CD14-positive monocyte (primary cell): ENCODE measurements around the gene CNTNAP2. TPM values are rescaled to one million over a fixed set of nuclear protein-coding genes. Genes with fewer than 3 reads are reported as not detected.

Source experiments
- DNase-seq, 3 donors: peaks; one replicate each; pipeline ENCODE4 v3.0.0-alpha.2; 2011 to 2022
- H2AFZ ChIP-seq: 2 replicates; pipeline ENCODE4 v1.6.0; 2012; ENCODE audit warnings: mild to moderate bottlenecking, low read depth, low read length, inconsistent platforms; ENCODE audit not compliant: insufficient read depth, poor library complexity, severe bottlenecking
- H3K27ac ChIP-seq, 2 donors: 1 replicate in 1 of 2; 2 replicates in 1 of 2; pipeline ENCODE4 v1.5.1; 2012 to 2013; ENCODE audit warnings: low read length in 2 of 2, control low read depth in 1 of 2, inconsistent platforms in 1 of 2, low read depth in 1 of 2, mild to moderate bottlenecking in 1 of 2
- H3K27me3 ChIP-seq, 2 donors: one replicate each; pipeline versions ENCODE4 v1.6.0 to v1.6.1; 2011 to 2013; ENCODE audit warnings: low read length in 2 of 2; ENCODE audit not compliant: control insufficient read depth in 2 of 2, insufficient read depth in 2 of 2
- H3K36me3 ChIP-seq, 2 donors: replicated peaks in 1 of 2; 1 replicate in 1 of 2; 2 replicates in 1 of 2; pipeline versions ENCODE4 v1.5.1 to v1.6.1; 2012 to 2013; ENCODE audit warnings: low read length in 2 of 2, control low read depth in 1 of 2, inconsistent platforms in 1 of 2, mild to moderate bottlenecking in 1 of 2; ENCODE audit not compliant: insufficient read depth in 2 of 2, control insufficient read depth in 1 of 2
- H3K4me1 ChIP-seq, 2 donors: 1 replicate in 1 of 2; 2 replicates in 1 of 2; pipeline versions ENCODE4 v1.5.1 to v1.6.1; 2012 to 2013; ENCODE audit warnings: low read length in 2 of 2, control low read depth in 1 of 2, inconsistent platforms in 1 of 2, mild to moderate bottlenecking in 1 of 2, moderate library complexity in 1 of 2; ENCODE audit not compliant: insufficient read depth in 2 of 2, control insufficient read depth in 1 of 2
- H3K4me2 ChIP-seq: replicated peaks from 2 replicates; pipeline ENCODE3; 2012; ENCODE audit warnings: low read length, moderate library complexity, mild to moderate bottlenecking; ENCODE audit not compliant: poor library complexity, severe bottlenecking; ENCODE audit errors: extremely low read depth
- H3K4me3 ChIP-seq, 3 experiments: fragments of 200-600 bp in 1 of 3; sonication (generic) in 1 of 3; replicated peaks in 1 of 3; 1 replicate in 2 of 3; 2 replicates in 1 of 3; pipeline ENCODE4 v1.5.1; 2011 to 2013; ENCODE audit warnings: low read length in 3 of 3, mild to moderate bottlenecking in 3 of 3, control low read depth in 2 of 3, low read depth in 2 of 3, inconsistent platforms in 1 of 3, moderate library complexity in 1 of 3
- H3K79me2 ChIP-seq: 2 replicates; pipeline ENCODE4 v1.6.0; 2012; ENCODE audit warnings: mild to moderate bottlenecking, control low read depth, inconsistent platforms, low read length, moderate library complexity; ENCODE audit not compliant: insufficient read depth
- H3K9ac ChIP-seq: 2 replicates; pipeline ENCODE4 v1.6.0; 2017; ENCODE audit warnings: low read length, mild to moderate bottlenecking; ENCODE audit not compliant: insufficient read depth, poor library complexity, severe bottlenecking
- H3K9me3 ChIP-seq, 2 donors: replicated peaks in 1 of 2; 1 replicate in 1 of 2; 2 replicates in 1 of 2; pipeline versions ENCODE4 v1.5.1 to v1.6.1; 2012 to 2013; ENCODE audit warnings: low read length in 2 of 2, control low read depth in 1 of 2; ENCODE audit not compliant: control insufficient read depth in 1 of 2, insufficient read depth in 1 of 2
- H4K20me1 ChIP-seq: 2 replicates; pipeline ENCODE4 v1.6.0; 2012; ENCODE audit warnings: mild to moderate bottlenecking, low read length, control low read depth, moderate library complexity; ENCODE audit not compliant: insufficient read depth
- H3K27ac Mint-ChIP-seq, 7 donors: one replicate each; pipeline ENCODE4 v1.8.0; 2020; ENCODE audit warnings: mild to moderate bottlenecking in 7 of 7, mixed read lengths in 7 of 7, moderate library complexity in 6 of 7, inconsistent platforms in 2 of 7
- H3K27me3 Mint-ChIP-seq, 3 donors: one replicate each; pipeline ENCODE4 v1.8.0; 2021 to 2022; ENCODE audit warnings: low read depth in 3 of 3, mild to moderate bottlenecking in 3 of 3, mixed read lengths in 3 of 3, moderate library complexity in 3 of 3, inconsistent platforms in 1 of 3
- H3K36me3 Mint-ChIP-seq, 2 donors: one replicate each; pipeline ENCODE4 v1.8.0; 2020; ENCODE audit warnings: mixed read lengths in 2 of 2, inconsistent platforms in 1 of 2, mild to moderate bottlenecking in 1 of 2
- H3K4me1 Mint-ChIP-seq: one replicate; pipeline ENCODE4 v1.8.0; 2020; ENCODE audit warnings: mild to moderate bottlenecking, mixed read lengths
- H3K4me3 Mint-ChIP-seq, 2 donors: one replicate each; pipeline ENCODE4 v1.8.0; 2020; ENCODE audit warnings: mild to moderate bottlenecking in 2 of 2, mixed read lengths in 2 of 2, moderate library complexity in 1 of 2
- H3K9me3 Mint-ChIP-seq, 7 donors: one replicate each; pipeline ENCODE4 v1.8.0; 2020 to 2022; ENCODE audit warnings: mixed read lengths in 7 of 7, mild to moderate bottlenecking in 6 of 7, moderate library complexity in 6 of 7, inconsistent platforms in 2 of 7
- CTCF ChIP-seq: fragments of 200-600 bp; IDR thresholded peaks from one replicate; pipeline ENCODE4 v1.8.0; 2022; ENCODE audit warnings: antibody characterized with exemption, mild to moderate bottlenecking
- intact Hi-C, 2 donors: fragments of 100-400 bp; cut with micrococcal nuclease; formaldehyde crosslinking; loops; one replicate each; pipeline versions ENCODE4 v1.15.0 to v1.15.1; 2023
- polyA plus RNA-seq, 3 donors: library from polyadenylated mRNA; depleted of rRNA in 1 of 3; unstranded in 2 of 3; stranded (reverse) in 1 of 3; fragments of 300-500 nt in 2 of 3; fragments of >200 nt in 1 of 3; fragmentation: Illumina TruSeq in 2 of 3; gene quantifications; 1 replicate in 2 of 3; 2 replicates in 1 of 3; pipeline ENCODE4 v1.2.3, GENCODE V29; 2012 to 2021

Gene CNTNAP2
- polyA plus RNA-seq, 3 donors: 0.01 TPM; not detected in 2

- Mint-ChIP-seq H3K36me3 (no peaks in the 10 kb centered on the region), H3K4me1 (no peaks in the 10 kb centered on the region), H3K27ac (no peak overlapping the region), H3K9me3 (peaks cover 0 to 12% (median 8%) of the 10 kb centered on the region in 7 donors), H3K27me3 (no peaks in the 10 kb centered on the region), H3K4me3 (no peak overlapping the region)
- Histone ChIP-seq H3K79me2 (no peaks in the 10 kb centered on the region), H2AFZ (no peak overlapping the region), H4K20me1 (no peaks in the 10 kb centered on the region), H3K9ac (no peak overlapping the region), H3K9me3 (peaks cover 11 to 13% of the 10 kb centered on the region in 2 donors), H3K27me3 (no peaks in the 10 kb centered on the region), H3K36me3 (no peaks in the 10 kb centered on the region), H3K4me2 (no peak overlapping the region), H3K27ac (no peak overlapping the region), H3K4me1 (no peaks in the 10 kb centered on the region), H3K4me3 (no peak overlapping the region)
- TF ChIP-seq CTCF: no peak
- DNase-seq: no peak
- intact Hi-C loops: no loop called here
Observed at GRCh38 chr7:147173883-147174282, 1057.3 kb downstream of the CNTNAP2 start.

DNA sequence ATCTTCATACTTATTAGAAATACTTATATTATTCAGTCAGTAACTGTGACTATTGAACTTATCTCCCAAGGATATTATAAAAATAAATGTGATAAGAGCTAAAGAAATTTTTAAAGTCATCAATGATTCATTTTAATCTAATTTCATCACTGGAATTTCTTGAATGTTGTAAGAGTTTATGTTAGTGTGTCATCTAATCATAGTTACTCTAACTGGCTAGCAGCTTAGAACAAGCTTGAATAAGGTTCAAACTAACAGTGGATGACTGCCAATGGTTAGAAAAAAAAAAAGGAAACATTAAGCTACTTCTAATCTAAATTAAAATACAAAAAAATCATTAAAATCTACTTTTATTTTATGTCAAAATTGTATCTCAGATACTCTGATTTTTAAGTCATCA is 1066.3 kb downstream of the CNTNAP2 start:
- H3K79me2 ChIP-seq: no peaks in the 10 kb centered on the region
- Mint-ChIP-seq H3K27ac (no peak overlapping the region), H3K9me3 (peaks cover 2 to 10% (median 2%) of the 10 kb centered on the region in 7 donors), H3K4me1 (no peaks in the 10 kb centered on the region), H3K4me3 (no peak overlapping the region), H3K27me3 (peaks cover 0 to 1% (median 0%) of the 10 kb centered on the region in 3 donors), H3K36me3 (no peaks in the 10 kb centered on the region)
- intact Hi-C loops: no loop called here
- H3K4me2 ChIP-seq: no peak overlapping the region
- TF ChIP-seq CTCF: no peak
- H3K4me3 ChIP-seq: no peak overlapping the region
- H3K9ac ChIP-seq: no peak overlapping the region
- H3K9me3 ChIP-seq: peaks cover 2 to 3% of the 10 kb centered on the region in 2 donors
- no peaks in the 10 kb centered on the region for H3K36me3 ChIP-seq
- DNase-seq: no peak
- no peaks in the 10 kb centered on the region for H3K4me1 ChIP-seq
- H3K27me3 ChIP-seq: no peaks in the 10 kb centered on the region
- H3K27ac ChIP-seq: no peak overlapping the region
- no peak overlapping the region for H2AFZ ChIP-seq
- no peaks in the 10 kb centered on the region for H4K20me1 ChIP-seq
